Measurements from ENCODE around the gene NKX2-1.
"Not testable (repeated sequence)": the region's sequence is repeated elsewhere in the genome, so short reads cannot be mapped to it uniquely, and the experiment has no call there.

NKX2-1 gene
- 0 reads per million in 2 experiments for total RNA-seq

GRCh38 chr14:36519431-36520321 is at the start of gene NKX2-1:
NKX2-1 (minus strand) TSS chr14:36520232; CDS start chr14:36520129, 103 bp downstream.
- DNase-seq (ENCODE audit: low read depth), result no peak

DNA sequence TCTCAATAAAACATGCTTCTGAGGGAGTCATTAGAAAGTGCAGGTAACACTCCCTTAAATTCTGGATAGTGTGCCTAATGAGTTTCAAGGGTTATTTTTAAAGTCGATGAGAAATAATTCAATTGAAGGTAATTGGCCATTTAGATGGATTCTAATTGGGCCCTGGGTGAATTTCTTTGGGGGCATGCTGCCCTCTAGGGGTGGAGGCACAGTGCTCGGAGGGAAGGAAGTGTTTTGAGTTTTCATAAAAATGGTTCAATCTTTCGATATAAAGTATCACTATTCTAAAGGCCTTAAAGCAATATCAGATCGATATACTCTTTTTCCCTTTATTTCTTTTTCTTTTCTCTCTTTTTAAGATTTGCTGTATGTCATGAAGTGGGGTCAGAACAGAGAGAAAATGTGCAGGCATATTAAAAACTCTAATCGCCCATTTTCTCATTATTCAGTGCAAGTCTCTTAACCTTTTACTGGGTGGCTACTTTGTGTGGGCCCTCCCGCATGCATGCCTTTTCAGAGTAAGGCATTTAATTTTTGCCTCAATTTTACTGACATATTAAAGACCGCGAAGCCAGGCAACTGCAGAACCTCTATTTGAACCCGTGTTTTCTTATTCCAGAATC is 36.9 kb upstream of the NKX2-1 start:
- DNase-seq (ENCODE audit: low read depth), result no peak

GRCh38 chr14:36555998-36556743 is 36.1 kb upstream of the NKX2-1 start:
- no peak for DNase-seq (ENCODE audit: low read depth)

DNA sequence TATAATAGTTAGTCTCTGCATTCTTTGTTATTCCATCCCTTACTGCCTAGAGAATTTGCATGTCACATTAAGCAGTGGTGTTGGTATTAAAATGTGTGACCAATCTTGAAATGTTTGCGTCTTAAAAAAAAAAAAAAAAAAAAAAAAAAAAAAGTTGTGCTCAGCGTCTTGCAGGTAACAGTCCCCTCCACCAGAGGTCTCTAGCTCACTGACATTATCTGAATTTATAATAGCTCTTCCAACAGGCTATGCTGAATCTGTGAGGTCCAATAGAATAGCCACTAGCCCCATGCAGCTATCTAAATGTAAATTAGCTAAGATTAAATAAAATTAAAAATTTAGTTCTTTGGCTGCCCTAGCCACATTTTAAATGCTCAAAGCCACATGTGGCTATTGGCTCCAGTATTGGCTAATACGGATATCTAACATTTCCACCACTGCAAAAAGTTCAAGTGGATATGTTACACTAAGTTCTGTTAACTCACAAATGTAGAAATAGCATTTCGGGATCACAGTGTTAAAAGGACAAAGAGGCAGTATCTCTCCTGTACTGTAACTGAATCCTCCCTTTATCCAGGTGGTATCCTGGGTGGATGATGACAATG is 33.7 kb upstream of the NKX2-1 start:
- DNase-seq (ENCODE audit: low read depth), result no peak

- DNase-seq (ENCODE audit: low read depth), result no peak
Measured at GRCh38 chr14:36550899-36551298, 30.9 kb upstream of the NKX2-1 start.

DNA sequence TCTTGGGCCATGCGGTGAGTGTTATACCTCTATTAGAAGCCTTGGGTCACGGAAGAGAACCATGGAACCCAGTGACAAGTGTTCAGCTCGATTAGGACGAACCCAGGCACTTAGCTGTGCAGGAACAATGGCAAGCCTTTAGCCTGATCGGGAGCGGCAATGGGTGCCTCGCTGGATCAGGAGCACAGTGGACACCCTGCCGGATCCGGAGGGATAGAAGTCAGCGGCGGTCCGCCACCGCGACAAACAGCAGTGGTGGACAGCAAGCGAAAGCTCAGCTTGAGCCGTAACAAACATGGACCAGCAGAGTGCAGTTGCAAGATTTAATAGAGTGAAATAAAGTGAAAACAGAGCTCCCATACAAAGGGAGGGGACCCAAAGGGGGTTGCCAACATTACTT is 24.2 kb upstream of the NKX2-1 start:
- DNase-seq (ENCODE audit: low read depth), result not testable (repeated sequence)

DNA sequence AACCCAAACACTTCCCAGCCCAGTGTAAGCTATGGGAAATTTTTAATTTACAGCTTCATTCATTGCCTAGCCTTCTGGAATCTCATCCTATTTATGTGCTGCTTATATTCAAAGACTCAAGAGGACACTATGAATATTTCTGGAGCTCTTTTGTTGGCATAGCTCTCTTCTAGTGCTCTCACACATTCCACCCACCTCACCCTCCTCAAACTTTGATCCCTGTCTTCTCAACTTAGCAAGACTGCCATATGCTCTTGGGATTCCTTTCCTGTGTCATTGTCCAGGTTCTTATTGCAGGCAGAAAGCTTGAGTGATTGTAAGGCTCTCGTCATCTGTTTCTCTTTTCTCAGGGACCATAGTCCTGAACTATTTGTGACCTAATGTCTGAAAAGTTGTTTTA is 18.0 kb upstream of the NKX2-1 start:
- DNase-seq (ENCODE audit: low read depth), result no peak

DNA sequence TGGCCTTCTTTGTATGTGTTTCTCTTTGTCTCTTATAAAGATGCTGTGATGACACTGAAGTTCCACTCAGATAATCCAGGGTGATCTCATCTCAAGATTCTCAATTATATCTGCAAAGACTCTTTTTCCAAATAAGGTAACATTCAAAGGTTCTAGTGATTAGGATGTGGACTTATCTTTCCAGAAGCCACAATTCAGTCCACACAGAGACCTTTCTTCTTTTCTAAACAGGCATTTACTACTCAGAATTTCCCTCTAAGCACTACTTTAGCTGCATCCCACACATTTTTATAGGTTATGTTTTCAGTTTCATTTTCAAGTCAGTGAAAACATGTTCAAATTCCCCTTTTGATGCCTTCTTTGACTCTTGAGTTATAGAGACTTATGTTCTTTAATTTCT is 9.0 kb upstream of the NKX2-1 start:
- no peak for DNase-seq (ENCODE audit: low read depth)

GRCh38 chr14:36525746-36526099 is 5.7 kb upstream of the NKX2-1 start:
- no peak for DNase-seq (ENCODE audit: low read depth)

- DNase-seq (ENCODE audit: low read depth), result no peak
Measured at GRCh38 chr14:36524874-36525745, 5.1 kb upstream of the NKX2-1 start.

DNA sequence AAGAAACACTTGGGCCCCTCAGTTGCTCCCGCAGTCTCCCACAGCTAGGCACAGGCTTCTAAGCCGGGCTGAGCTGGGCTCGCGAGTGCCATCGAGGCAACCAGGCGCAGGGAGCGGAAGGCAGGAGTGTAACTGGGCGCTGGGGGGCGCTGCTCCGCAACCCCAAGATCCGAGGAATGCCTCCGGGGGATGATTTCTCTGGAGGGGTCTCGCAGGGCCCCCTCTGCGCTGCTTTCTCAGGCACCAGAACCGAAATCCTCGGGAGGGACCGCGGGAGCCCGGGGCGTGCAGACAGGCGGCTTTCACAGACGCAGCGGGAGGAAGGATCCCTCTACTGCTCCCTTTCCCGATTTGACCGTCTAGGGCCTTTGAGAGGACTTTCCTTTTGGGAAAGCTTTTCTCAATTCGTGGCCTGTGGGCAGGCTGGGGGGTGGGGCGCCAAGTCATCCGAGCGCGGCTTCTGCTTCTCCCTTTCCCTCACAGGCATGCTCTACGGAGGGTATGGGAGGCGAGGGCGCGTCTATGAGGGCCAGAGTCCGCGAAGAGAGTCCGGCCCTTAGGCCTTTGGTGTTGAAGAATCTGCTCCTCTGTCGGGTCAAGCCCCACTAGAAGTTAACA is 4.3 kb upstream of the NKX2-1 start:
- no peak for DNase-seq (ENCODE audit: low read depth)

GRCh38 chr14:36522972-36523715 is 3.1 kb upstream of the NKX2-1 start:
- DNase-seq (ENCODE audit: low read depth), result no peak

DNA sequence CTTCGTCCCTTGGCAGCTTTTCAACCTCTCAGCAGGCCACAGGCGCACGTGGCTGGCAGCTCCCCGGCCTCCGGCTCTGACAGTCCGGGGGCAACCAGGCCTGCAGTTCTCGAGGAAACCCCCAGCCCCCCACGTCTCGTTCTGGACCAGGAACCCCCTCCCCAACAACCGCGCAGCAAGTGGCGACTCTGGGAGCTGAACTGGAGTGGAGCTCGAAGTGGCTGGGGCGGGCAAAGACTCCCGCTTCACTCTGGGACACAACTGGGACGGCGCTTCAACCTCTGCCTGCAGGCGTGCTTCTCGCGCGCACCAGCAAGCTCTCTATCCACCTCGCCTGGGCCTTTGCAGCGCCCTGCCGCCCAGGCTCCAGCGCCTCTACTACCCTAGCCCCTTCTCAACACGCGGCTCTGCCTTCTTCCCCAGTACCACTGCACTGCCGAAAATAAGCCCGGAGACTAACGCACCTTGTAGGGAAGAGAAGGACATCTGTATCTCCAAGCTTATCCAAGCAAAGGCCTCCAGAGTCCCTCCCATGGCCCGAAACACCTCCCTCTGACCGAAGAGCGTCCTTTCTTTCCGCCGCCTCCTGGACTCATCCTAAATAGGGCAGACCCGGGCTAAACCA is 2.4 kb upstream of the NKX2-1 start:
- no peak for DNase-seq (ENCODE audit: low read depth)

DNA sequence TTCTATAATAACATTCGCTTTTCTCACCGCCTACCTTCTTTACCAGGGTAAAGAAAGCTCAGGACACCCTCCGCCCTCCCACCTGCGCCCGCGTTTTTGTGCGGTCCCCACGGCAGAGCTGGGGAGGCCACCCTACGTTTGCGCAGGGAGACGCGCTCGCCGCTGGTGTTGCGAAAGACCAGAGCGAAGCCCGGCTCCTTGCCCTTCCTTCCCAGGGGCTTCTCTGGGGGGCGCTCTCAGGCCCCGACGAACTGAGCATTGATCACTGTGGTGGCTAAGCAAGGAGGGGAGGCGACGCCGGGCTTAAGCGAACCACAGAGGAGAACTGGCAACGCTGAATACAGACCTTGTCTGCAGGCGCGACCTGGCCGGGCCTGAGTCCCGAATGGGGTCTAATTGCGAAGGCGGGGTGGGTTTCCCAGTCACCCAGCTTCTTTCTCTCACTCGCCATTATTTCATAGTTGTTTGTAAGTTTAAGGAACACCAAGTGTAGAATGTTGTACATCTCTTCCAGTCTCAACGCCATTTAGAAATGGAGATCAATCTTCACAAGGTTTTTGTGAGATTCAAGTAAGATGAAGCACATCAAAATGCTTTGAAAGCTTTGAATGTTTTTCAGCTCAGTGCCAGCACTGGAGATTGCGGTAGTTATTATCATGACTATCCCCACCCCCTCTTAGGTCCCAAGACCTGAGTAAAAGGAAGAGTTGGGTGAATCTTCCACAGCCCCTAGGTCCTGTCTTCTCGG is 1.7 kb upstream of the NKX2-1 start:
- DNase-seq (ENCODE audit: low read depth), result no peak

GRCh38 chr14:36520601-36521525 is 831 bp upstream of the NKX2-1 start:
- no peak for DNase-seq (ENCODE audit: low read depth)

DNA sequence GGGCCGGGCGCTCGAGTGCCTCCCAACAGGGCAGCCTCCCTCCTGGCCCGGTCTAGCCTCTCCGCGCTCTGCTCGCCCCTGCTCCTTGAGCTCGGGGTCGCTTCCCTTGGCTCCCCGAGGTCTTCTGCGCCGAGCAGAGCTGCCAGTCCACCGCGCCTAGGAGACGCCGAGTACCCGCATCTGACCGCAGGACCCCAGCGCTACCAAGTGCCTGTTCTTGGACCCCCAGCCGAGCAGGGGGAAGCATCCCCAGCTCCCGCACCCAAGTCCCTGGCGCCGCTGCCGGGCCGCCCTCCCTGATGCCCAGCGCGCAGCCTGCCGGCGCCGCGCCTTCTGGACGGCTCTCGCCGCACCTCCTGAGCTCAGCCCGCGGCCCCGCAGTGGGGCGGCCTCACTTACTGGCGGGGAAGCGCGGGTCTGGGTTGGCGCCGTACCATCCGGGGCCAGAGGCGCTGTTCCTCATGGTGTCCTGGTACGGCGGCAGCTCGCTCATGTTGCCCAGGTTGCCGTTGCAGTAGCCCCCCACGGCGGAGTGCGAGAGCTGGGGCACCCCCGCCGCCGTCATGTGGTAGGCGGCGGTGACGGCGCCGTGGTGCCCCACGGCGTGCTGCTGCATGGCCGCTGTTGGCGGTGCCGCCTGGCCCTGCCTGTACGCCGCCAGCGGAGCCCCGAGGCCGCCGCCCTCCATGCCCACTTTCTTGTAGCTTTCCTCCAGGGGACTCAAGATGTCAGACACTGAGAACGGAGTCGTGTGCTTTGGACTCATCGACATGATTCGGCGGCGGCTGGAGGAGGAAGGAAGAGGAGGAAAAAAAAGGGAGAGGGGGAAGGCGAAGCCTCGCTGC is 1.2 kb downstream of the NKX2-1 start:
- no peak for DNase-seq (ENCODE audit: low read depth)

DNA sequence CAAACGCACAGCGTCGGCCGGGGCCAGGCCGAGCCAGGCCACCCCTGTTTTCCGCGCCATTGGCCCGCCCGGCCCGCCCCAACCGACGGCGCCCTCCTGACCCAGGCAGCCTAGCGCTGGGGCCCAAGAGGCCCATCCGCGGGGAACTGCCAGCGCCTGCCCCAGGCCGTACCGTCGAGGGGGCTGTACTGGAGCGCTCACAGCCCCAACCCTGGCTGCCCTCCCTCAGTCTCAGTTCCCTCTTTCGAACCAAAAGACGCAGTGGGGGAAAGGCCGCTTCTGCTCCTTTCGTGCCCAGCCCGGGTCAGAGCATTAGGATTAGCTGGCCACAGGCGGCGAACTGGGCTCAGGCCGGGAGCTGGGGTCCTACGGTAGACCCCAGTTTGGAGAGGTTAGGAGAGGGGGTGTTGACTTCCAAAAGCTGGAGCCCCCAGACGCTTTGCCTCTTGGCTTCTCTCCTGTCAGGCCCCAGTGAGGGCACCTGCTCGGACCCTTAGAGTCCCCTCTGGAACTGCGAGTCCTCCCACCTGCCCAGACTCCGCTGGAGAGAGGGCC is 1.9 kb downstream of the NKX2-1 start:
- no peak for DNase-seq (ENCODE audit: low read depth)

Measured in T follicular helper cell (primary cell).